GM21737 (cell line): ENCODE results near the gene SMPX.
"Not testable (repeated sequence)": the region's sequence is repeated elsewhere in the genome, so short reads cannot be mapped to it uniquely, and the experiment has no call there.

Experiments
- ATAC-seq: cut with Tn5 transposase; IDR thresholded peaks from one replicate; pipeline ENCODE4 v1.9.1; 2021; ENCODE audit warnings: mild to moderate bottlenecking, moderate library complexity; ENCODE audit not compliant: unreplicated experiment

SMPX gene

GRCh38 chrX:21757960-21758359 lies at the start of gene SMPX:
TSS of gene SMPX (minus strand) at chrX:21758116. CDS start at chrX:21754290, 3,826 bp downstream.
- no peak for ATAC-seq

- no peak for ATAC-seq
Measured at GRCh38 chrX:21806691-21807090, 48.8 kb upstream of the SMPX start.

GRCh38 chrX:21802839-21803238 lies 44.9 kb upstream of the SMPX start:
- ATAC-seq = no peak

- ATAC-seq = no peak
Measured at GRCh38 chrX:21802054-21802670, 44.2 kb upstream of the SMPX start.

DNA sequence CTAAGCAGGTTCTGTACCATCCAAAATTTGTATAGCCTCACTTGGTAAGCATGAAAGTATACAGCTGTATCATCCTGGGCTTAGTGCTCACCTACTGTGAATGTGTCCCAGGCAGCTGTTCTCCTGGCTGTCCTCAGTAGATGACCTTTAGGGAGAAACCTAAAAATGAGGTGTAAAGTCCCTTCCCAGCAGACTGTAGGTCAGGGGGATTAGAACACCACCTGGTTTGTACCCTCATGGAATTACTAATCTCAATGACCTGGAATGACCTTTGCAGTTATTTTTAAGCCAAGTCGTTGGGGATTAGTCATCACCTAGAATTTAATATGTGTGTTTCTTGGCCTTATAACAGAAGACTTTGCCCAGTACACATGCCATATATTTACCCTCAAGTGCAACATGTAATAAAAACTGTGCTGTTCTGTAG lies 42.4 kb upstream of the SMPX start:
- ATAC-seq = no peak

DNA sequence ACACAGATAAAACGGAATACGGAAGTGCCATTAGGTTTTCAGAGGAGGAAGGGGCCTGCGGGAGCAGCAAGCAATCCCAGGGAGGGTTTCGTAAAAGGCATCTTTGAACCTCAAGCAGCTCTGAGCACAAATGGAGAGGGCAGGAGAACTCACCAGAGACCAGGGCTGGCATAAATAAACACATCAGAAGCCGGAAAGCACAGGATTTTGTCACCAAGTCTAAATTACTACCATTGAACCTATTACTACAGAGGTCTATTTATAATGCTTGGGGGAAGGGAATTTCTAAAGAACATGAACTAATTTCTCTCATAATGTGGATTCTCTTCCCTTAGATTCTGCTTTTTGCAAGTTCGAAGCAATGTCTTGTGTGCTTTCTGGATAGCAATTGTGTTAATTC lies 41.9 kb upstream of the SMPX start:
- ATAC-seq = no peak

GRCh38 chrX:21798677-21799219 lies 40.8 kb upstream of the SMPX start:
- no peak for ATAC-seq

DNA sequence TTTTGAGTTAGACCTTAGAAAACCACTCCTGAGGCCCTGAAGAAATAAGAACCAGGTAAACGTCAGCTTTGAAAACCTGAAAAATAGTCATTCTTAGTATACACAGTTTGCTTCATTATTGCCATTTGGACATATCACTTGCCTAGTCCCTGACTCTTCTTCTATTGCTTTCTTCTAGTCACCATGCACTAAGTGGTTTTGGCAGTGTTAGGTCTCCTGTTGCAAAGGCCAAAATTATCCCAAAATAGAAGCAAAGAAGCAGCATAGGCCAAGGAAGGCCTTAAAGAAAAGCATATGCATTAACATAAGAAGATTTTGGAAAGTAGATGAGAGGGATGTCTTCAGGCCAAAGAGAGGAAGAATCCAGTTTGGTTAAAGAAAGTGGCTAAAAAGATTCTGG lies 24.1 kb upstream of the SMPX start:
- ATAC-seq = no peak

DNA sequence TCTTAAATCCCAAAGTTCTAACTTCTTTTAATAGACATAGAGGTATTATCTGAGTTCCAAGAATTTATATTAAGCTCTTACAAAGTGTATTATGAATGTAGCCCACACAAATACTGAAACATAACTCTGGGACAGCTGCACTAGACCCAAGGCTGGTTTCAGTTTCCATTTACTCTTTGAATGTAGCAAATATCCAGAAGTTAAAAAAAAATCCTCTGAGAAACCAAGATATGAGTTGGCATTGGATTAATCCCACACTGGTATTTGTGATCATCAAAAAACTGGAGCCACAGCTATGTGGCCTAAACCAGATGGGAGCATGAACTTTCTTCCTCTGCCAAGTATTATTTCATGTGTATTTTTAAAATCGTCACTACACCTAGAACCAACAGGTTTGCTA lies 23.6 kb upstream of the SMPX start:
- ATAC-seq = no peak

DNA sequence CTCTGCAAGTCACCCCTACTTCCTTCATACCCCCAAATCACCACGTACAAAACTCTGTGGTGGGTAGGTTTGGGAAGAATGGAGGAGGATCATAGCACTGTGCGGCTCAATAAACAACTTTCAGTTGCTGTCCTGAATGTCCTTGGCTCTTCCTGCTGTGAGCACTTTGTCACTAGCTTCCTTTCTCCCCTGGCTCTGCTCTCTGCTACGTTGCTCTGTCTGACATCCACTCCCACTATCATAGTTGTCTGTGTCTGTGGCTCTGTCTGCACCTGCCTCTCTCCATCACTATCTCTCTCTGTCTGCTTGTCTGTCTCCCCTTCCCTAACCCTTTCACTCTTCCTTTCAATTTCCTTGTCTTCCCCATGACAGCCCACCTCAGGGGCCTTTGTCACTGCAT lies 21.2 kb upstream of the SMPX start:
- ATAC-seq = no peak

DNA sequence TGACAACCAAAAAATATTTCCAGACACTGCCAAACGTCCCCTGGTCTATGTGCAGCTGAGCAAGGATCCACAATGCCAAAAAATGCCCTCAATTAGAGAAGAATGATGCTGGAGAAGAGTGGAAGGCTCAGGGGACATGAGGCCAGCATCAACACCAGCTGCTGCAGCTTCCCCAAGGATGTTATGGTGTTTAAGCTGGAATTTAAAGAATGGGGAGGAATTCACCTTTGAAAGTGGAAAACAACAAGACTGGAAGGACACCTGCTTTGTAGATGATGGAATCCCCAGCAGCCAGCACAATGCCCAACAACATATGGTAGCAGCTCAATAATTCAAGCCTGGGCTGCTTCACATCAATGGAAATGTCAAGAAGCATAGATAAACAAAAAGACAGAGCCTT lies 20.3 kb upstream of the SMPX start:
- ATAC-seq = no peak

GRCh38 chrX:21775128-21775527 lies 17.2 kb upstream of the SMPX start:
- ATAC-seq = not testable (repeated sequence)

- ATAC-seq = not testable (repeated sequence)
Measured at GRCh38 chrX:21773036-21773435, 15.1 kb upstream of the SMPX start.

GRCh38 chrX:21770631-21771321 lies 12.9 kb upstream of the SMPX start:
- no peak for ATAC-seq

DNA sequence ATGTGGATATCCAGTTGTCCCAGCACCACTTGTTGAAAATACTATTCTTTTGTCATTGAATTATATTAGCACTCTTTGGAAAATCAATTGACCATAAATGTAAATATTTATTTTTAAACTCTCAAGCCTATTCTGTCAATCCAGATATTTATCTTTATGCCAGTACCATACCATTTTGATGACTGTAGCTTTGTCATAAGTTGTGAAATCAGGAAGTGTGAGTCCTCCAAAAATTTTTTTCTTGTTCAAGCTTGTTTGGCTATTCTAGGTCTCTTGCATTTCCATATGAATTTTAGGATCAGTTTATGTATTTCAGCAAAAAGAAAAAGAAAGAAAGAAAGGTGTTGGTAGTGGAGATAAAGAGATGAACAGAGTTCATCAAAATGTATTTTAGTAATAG lies 8.2 kb upstream of the SMPX start:
- no peak for ATAC-seq

DNA sequence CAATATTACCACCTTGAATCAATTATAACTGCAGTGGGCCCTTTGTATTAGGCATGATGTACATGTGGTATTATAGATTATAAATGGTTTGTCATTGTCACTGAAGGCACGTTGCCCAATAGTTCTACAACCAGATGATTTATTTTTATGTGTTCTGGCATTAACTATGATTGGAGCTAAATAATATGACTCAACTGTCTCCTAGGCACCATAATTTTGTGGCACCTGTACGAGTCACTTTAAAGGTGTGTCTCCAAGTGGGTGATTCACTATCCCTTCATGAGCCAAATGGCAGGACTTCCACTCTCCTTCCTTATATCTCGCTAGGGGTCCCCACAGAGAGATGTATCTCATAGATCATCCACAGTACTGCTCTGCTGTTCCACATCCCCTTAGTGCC lies 6.1 kb upstream of the SMPX start:
- no peak for ATAC-seq

DNA sequence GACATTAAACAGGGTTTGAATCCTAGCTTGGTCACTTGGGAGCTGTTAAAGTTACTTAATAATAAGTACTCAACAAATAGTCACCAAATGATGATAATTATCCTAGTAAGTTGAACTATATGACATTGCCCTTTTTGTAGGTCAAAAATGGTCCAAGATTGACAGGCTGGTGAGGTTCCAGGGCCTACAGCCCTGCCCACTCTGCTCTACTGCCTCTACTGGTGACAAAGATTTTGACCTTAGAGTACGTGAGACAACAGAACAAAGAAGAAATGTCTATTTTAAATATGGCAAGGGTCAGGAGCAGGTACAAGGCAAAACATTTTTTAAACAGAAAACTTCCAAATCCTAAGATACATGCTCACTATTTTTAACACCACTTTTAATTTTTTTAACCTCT lies 572 bp upstream of the SMPX start:
- ATAC-seq = no peak

DNA sequence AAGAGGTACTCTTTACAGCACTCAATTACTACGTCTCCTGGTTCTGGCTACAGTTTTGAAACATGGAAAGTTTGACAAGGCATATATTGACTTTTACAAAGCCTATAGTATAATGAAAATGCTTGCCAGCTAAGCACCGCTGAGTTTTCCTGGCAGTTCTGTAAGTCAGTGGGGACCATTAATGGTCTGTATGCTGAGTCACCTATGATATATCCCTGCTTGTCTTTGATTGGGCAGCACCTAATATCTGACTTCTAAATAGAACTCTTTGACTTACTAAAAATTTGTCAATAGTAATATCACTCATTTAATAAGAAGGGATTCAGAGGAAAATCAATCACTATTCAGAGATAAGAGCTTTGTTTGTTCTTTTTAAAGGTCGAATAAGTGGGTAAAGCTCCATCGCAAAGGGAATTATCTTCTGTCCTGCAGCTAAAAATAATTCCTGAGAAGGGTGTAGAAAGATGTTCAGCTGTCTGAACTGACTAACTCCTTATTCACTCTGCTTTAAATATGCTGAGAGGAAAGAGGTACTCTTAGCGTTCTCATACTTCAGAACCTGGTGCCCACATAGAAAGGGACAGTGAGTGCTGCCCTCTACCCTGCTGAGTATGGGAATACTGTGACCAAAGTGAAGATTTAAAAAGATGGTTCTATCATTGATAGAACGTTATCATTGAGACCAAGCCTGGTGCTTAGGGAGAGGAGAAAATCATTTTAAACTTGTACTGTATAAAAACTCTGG lies 959 bp downstream of the SMPX start:
- no peak for ATAC-seq

DNA sequence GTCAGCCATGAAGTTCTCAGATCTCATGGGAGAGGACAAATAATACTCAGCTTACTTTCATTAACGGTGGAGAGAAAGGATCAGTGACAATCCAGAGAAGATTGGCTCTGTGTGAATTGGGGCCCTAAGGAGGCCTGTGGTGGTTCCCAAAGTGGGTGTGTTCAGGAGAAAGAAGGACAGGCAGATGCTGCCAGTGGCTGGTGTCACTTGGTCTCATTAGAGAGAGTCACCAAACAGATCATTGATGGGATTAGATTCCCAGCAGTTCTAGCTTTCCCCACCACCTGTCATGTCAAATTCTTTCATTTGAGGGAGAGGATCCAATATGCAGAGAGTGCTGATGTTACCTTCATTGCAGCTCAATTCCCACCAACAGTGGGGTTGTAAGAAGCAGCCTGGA lies 8.0 kb downstream of the SMPX start:
- ATAC-seq = no peak

- no peak for ATAC-seq
Measured at GRCh38 chrX:21748235-21748634, 9.7 kb downstream of the SMPX start.

DNA sequence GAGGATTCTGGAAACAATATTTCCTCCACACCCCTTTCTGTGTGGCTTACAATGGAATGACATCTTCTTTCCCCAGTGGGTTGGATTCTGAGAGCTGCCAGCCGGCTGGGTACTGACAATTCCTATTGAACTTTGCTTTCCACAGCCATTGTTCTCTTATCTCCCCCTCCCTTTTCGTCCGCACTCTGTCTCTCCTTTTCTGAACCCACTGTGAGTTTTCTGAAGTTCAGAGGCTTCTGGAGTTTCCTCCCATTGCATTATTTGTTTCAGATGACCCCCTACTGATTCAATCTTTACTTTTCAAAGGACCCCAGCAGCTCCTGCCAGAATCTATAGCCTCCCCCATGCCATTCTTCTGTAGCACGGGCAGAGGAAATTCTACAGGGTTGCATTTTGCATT lies 10.4 kb downstream of the SMPX start:
- no peak for ATAC-seq

DNA sequence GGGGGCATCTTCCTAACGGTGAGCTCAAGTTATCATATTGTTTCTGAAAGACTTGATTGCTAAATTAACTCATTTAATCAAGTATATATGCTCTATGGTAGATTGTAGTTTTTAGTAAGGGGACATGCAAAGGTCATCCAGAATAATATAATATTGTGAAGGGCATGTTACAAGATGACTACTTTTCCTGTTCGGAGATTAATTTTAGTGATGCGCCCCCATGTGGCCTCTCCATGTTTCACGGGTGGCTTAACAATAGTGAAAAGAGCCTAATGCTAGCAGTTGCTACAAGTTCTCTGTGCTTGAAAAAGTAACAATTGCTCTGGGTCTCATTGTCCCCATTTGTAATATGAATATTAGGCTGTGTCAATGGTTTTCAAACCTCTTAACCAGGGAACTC lies 12.2 kb downstream of the SMPX start:
- ATAC-seq = no peak
